Lung microvascular endothelial cell (primary cell): ENCODE results near the gene CNPY1. TPM values are rescaled to one million over a fixed set of nuclear protein-coding genes. Genes with fewer than 3 reads are reported as not detected.

Experiments
- DNase-seq, 2 donors: peaks; one replicate each; pipeline versions ENCODE4 v3.0.0 to v3.0.0-alpha.2; 2010; ENCODE audit warnings: low read depth in 2 of 2
- total RNA-seq: library from RNA; depleted of rRNA; stranded (reverse); fragments of >200 nt; gene quantifications from 2 replicates; pipeline ENCODE4 v1.2.1, GENCODE V29; 2014

CNPY1 gene
- total RNA-seq, 1 donor from 2014 or later, result not detected

DNA sequence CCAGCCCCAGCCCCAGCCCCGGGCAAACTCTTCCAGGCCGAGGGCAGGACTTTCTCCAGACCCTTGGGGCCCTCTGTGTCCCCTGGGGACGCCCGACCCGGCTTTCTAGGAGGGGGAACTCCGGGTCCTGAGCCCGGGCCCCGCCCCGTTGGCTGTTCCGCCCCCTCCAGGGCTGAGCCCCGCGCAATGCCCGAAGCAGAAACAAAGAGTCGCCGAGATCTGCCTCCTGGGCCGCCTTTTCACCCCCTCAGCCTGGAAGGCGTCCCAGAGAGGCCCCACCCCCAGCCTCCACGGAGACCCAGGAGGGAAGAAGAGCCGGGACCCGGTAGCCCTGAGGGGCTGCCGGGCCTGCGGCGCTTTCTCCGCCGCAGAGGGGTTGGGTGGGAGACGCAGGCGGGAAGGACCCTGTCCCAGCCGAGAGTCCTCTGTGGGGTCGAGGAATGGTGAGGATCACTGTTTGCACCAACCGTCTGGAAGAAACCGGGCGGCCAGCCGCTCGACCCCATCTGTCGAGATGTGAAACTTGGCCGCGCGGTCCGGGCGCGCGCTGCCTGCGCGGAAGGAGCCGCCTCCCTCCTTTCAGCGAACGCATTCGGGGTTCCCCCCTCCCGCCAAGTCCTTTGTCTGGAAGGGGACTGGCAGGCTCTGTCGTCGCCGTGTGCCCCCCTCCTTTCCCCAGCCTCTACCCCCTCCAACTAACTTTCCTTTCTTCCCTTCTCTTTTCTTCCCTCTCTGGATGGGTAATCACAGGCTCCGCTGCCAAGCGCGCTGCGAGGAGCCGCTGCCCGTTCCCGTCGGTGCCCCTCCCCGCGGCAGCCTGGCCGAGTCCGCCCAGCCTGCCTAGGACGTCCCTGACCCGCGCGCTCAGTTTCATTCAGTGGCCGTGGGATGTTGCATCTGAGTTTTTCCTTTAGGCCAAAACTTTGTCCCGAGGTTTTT is 78.2 kb downstream of the CNPY1 start:
- DNase-seq, result no peak

- peak in 1 of 2 donors; percentile 17 for DNase-seq
Measured at GRCh38 chr7:155466814-155467733, 79.3 kb downstream of the CNPY1 start.

DNA sequence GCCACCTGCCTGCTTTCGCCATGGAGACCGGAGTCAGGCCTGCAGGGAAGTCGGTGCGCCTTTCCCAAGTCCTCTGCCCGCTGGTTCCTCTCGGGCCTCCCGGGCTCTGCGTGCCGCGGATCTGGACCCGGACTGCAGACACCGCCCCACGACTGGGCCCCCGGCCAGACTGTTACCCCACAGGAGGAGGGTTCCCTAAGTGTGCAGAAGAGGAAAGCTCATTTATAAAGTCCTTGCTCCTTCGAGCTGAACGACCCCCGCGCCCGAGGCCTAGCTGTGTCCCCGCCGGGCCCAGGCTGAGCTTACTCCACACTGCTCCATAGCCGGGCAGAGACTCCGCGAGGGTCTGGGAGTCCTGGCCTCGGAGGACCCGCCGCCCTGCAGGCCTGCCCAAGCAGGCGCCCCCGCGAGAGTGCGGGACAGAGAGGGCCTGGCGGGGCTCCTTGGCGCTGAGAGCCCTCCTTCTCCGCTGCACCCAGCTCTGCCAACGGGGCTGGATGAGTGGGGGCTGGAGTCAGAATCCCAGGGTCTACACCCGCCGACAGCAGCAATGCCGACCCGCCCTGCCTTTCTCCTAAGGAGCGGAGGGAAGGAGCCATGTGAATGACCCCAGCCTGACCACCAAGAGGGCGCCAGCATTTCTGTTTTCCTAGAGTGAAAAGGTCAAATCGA is 80.1 kb downstream of the CNPY1 start:
- no peak for DNase-seq

DNA sequence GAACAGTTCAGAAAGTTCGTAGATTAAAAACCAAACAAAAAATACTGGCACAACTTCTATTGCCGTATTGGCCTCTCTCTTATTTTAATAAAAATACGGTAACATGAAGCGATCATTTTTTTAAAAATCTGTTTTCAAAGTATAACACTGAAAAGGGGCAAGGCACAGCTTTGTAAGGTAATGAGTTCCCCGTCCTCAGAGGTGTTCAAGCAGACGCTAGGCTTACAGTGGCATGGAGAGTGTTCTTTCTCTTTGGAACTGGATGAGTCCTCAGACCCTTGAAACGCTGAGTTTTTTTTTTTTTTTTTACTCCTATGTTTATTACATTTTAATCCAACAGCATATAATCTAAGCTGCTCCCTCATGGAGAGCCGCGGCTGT is 80.6 kb downstream of the CNPY1 start:
- DNase-seq, result no peak

GRCh38 chr7:155464948-155465739 is 81.2 kb downstream of the CNPY1 start:
- no peak for DNase-seq

DNA sequence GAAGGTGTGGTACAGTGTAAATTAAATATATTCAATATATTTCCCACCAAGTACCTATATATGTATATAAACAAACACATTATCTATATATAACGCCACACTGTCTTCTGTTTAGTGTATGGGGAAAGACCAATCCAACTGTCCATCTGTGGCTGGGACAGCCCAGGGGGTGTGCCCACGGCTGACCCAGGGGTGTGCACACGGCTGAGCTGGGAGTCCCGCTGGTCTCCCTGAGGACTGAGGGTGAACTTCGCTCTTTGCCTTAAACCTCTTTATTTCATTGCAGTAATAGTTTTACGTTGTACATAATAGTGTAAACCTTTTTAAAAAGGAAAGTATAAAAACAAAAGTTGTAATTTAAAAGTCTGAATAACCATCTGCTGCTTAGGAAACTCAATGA is 82.2 kb downstream of the CNPY1 start:
- DNase-seq, result no peak

- DNase-seq, result no peak
Measured at GRCh38 chr7:155463114-155463811, 83.1 kb downstream of the CNPY1 start.

- DNase-seq, result no peak
Measured at GRCh38 chr7:155462163-155462735, 84.1 kb downstream of the CNPY1 start.

GRCh38 chr7:155461631-155462030 is 84.7 kb downstream of the CNPY1 start:
- DNase-seq, result no peak

GRCh38 chr7:155460926-155461613 is 85.3 kb downstream of the CNPY1 start:
- DNase-seq, result no peak

GRCh38 chr7:155459700-155460461 is 86.5 kb downstream of the CNPY1 start:
- no peak for DNase-seq

GRCh38 chr7:155458878-155459699 is 87.3 kb downstream of the CNPY1 start:
- DNase-seq, result peak in 1 of 2 donors; percentile 14

GRCh38 chr7:155458111-155458877 is 88.1 kb downstream of the CNPY1 start, which contains the start of gene EN2:
Gene EN2 (plus strand): TSS chr7:155458129. CDS start chr7:155458378, 249 bp downstream.
- DNase-seq, result peak in 1 of 2 donors; percentile 17

DNA sequence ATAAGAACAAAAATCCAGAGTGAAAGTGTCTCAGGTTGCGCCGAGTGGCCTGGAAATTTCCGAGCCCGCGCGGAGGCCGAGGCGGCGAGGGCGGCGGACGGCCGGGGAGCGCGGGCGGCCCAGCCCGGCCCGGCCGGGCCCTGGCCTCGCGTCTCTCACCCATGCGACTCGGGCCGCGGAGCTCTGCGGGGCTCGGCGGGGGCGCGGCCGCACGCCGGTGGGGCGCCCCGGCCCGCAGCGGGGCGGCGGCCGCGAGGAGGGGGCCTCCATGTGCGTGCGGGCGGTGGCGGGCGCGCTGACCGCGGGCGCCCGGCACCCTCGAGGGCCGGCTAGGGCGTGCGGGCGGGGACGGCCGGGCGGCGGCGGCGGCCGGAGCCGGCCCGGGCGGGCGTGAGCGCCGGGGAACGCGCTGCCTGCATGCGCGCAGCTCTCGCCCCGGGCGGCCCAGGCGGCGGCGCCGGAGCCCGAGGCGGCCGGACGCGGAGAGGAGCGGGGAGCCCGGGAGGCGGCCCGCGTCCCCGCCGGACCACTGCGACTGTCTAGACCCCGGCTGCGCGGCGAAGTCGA is 88.7 kb downstream of the CNPY1 start:
- peak in 1 of 2 donors; percentile 24 for DNase-seq

DNA sequence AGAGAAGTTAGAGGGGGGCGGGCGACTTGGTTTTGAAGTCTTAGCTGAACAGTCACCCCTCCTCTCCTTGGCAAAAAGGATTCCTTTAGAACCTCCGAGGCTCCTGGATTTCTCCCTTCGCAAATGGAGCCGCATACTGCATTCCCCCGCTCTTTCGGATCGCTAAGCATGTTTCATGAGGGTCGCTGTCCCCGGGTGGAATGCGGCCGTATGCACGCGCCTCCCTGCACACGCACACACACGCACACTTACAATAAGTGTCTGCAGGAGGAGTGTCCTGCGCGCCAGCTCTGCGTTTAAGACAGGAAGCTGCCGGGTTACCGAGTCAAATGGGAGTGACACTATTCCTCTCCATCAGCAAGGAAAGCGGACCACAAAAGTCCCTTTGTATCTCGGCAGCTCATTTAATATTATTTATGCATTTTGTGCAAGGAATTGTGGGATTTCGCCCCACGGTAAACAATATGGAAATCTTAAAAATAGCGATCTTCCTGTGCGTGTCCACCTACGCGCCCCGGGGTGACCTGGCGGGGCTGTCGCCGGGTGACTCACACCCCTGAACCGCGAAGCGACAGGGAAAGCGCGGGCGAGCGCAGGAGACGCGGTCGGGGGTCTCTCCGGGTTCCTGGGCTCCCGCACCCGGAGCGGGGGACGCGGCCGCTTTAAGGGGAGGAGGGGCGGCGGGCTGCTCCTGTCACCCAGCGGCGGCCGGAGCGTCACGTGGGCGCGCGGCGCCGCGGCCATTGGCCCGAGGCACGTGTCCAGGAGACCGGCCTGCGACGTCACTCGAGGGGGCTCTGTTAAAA is 89.4 kb downstream of the CNPY1 start:
- DNase-seq, result peak; percentile 73 to 82
